IPS DF 6.9 (cell line): ENCODE measurements around the gene NPHP4.

ENCODE experiments used
- DNase-seq: peaks from one replicate; pipeline ENCODE4 v3.0.0-alpha.2; 2013; ENCODE audit warnings: low read depth, low spot score
- H3K27ac ChIP-seq: one replicate; pipeline ENCODE4 v1.5.1; 2013; ENCODE audit warnings: low read length, control low read depth
- H3K27me3 ChIP-seq: 2 replicates; pipeline ENCODE4 v1.6.1; 2013; ENCODE audit warnings: mild to moderate bottlenecking, low read length; ENCODE audit not compliant: control insufficient read depth, insufficient read depth
- H3K36me3 ChIP-seq: 2 replicates; pipeline ENCODE4 v1.6.1; 2013; ENCODE audit warnings: low read length; ENCODE audit not compliant: control insufficient read depth, insufficient read depth
- H3K4me1 ChIP-seq: 2 replicates; pipeline ENCODE4 v1.6.1; 2013; ENCODE audit warnings: low read length; ENCODE audit not compliant: control insufficient read depth, insufficient read depth
- H3K4me3 ChIP-seq: 2 replicates; pipeline ENCODE4 v1.5.1; 2013; ENCODE audit warnings: mild to moderate bottlenecking, low read length
- H3K9me3 ChIP-seq: 2 replicates; pipeline ENCODE4 v1.6.1; 2013; ENCODE audit warnings: low read length, inconsistent platforms; ENCODE audit not compliant: control insufficient read depth, insufficient read depth
- WGBS: extraction: QIAGEN DNeasy Blood & Tissue Kit; methylation state at CpG from one replicate; pipeline ENCODE4 v1.1.7; 2013; ENCODE audit warnings: mixed read lengths, missing lambda C conversion rate; ENCODE audit not compliant: insufficient read length, insufficient coverage; 5-methylcytosine and 5-hydroxymethylcytosine counted together

The NPHP4 gene

GRCh38 chr1:5850503-5850902 lies 141.7 kb downstream of the NPHP4 start:
- H3K36me3 ChIP-seq = no peaks in the 10 kb centered on the region; the same call in 1 of the 2 replicates
- no CpG with 5 or more reads among the region's 8 CpGs for WGBS
- no peaks in the 10 kb centered on the region; the same call in 1 of the 2 replicates for H3K4me1 ChIP-seq
- no peak for DNase-seq
- H3K27ac ChIP-seq = no peak overlapping the region
- H3K27me3 ChIP-seq = no peaks in the 10 kb centered on the region
- no peaks in the 10 kb centered on the region for H3K9me3 ChIP-seq
- no peak overlapping the region for H3K4me3 ChIP-seq

GRCh38 chr1:5849550-5849949 lies 142.7 kb downstream of the NPHP4 start:
- no peaks in the 10 kb centered on the region for H3K9me3 ChIP-seq
- H3K36me3 ChIP-seq = no peaks in the 10 kb centered on the region; the same call in 1 of the 2 replicates
- no peak overlapping the region for H3K4me3 ChIP-seq
- no peak overlapping the region for H3K27ac ChIP-seq
- H3K27me3 ChIP-seq = no peaks in the 10 kb centered on the region
- no CpG with 5 or more reads among the region's 4 CpGs for WGBS
- no peak for DNase-seq
- H3K4me1 ChIP-seq = no peaks in the 10 kb centered on the region

GRCh38 chr1:5847013-5847659 lies 145.1 kb downstream of the NPHP4 start:
- Histone ChIP-seq H3K9me3 (no peaks in the 10 kb centered on the region), H3K4me3 (no peak overlapping the region), H3K27ac (no peak overlapping the region), H3K36me3 (no peaks in the 10 kb centered on the region; the same call in 1 of the 2 replicates), H3K27me3 (no peaks in the 10 kb centered on the region), H3K4me1 (peaks cover 3% of the 10 kb centered on the region; the same call in 1 of the 2 replicates)
- peak; percentile 72 for DNase-seq
- WGBS = no CpG with 5 or more reads among the region's 27 CpGs

- Histone ChIP-seq H3K9me3 (no peaks in the 10 kb centered on the region), H3K4me3 (no peak overlapping the region), H3K27ac (no peak overlapping the region), H3K27me3 (no peaks in the 10 kb centered on the region), H3K36me3 (no peaks in the 10 kb centered on the region; the same call in 1 of the 2 replicates), H3K4me1 (peaks cover 3% of the 10 kb centered on the region; the same call in 1 of the 2 replicates)
- DNase-seq = no peak
- WGBS = no CpG with 5 or more reads among the region's 5 CpGs
Measured at GRCh38 chr1:5845376-5845775, 146.8 kb downstream of the NPHP4 start.

- Histone ChIP-seq H3K4me1 (peaks cover 3% of the 10 kb centered on the region; the same call in 1 of the 2 replicates), H3K9me3 (no peaks in the 10 kb centered on the region), H3K27me3 (no peaks in the 10 kb centered on the region), H3K4me3 (no peak overlapping the region), H3K27ac (no peak overlapping the region), H3K36me3 (no peaks in the 10 kb centered on the region; the same call in 1 of the 2 replicates)
- WGBS = no CpG with 5 or more reads among the region's 14 CpGs
- DNase-seq = no peak
Measured at GRCh38 chr1:5844442-5844841, 147.8 kb downstream of the NPHP4 start.

GRCh38 chr1:5843521-5844096 lies 148.6 kb downstream of the NPHP4 start:
- Histone ChIP-seq H3K9me3 (no peaks in the 10 kb centered on the region), H3K36me3 (no peaks in the 10 kb centered on the region; the same call in 1 of the 2 replicates), H3K27ac (no peak overlapping the region), H3K4me1 (peaks cover 3% of the 10 kb centered on the region; the same call in 1 of the 2 replicates), H3K4me3 (no peak overlapping the region), H3K27me3 (no peaks in the 10 kb centered on the region)
- no peak for DNase-seq
- no CpG with 5 or more reads among the region's 13 CpGs for WGBS

GRCh38 chr1:5842679-5843078 lies 149.5 kb downstream of the NPHP4 start:
- no peaks in the 10 kb centered on the region for H3K27me3 ChIP-seq
- H3K4me3 ChIP-seq = no peak overlapping the region
- no peaks in the 10 kb centered on the region for H3K36me3 ChIP-seq
- no peak overlapping the region for H3K27ac ChIP-seq
- no CpG with 5 or more reads among the region's 13 CpGs for WGBS
- DNase-seq = no peak
- H3K9me3 ChIP-seq = no peaks in the 10 kb centered on the region
- peaks cover 3% of the 10 kb centered on the region; the same call in 1 of the 2 replicates for H3K4me1 ChIP-seq

- Histone ChIP-seq H3K4me3 (no peak overlapping the region), H3K27me3 (no peaks in the 10 kb centered on the region), H3K4me1 (peaks cover 6% of the 10 kb centered on the region; the same call in 1 of the 2 replicates), H3K36me3 (no peaks in the 10 kb centered on the region), H3K27ac (no peak overlapping the region), H3K9me3 (no peaks in the 10 kb centered on the region)
- no peak for DNase-seq
- no CpG with 5 or more reads among the region's 16 CpGs for WGBS
Measured at GRCh38 chr1:5840551-5841001, 151.6 kb downstream of the NPHP4 start.

GRCh38 chr1:5839881-5840550 lies 152.2 kb downstream of the NPHP4 start:
- Histone ChIP-seq H3K27ac (no peak overlapping the region), H3K4me3 (no peak overlapping the region), H3K4me1 (peaks cover 6% of the 10 kb centered on the region; the same call in 1 of the 2 replicates), H3K9me3 (no peaks in the 10 kb centered on the region), H3K27me3 (no peaks in the 10 kb centered on the region), H3K36me3 (no peaks in the 10 kb centered on the region)
- DNase-seq = no peak
- no CpG with 5 or more reads among the region's 11 CpGs for WGBS

- H3K4me1 ChIP-seq = peaks cover 6% of the 10 kb centered on the region; the same call in 1 of the 2 replicates
- H3K9me3 ChIP-seq = no peaks in the 10 kb centered on the region
- no CpG with 5 or more reads among the region's 6 CpGs for WGBS
- no peak for DNase-seq
- no peaks in the 10 kb centered on the region for H3K36me3 ChIP-seq
- H3K4me3 ChIP-seq = no peak overlapping the region
- no peak overlapping the region for H3K27ac ChIP-seq
- H3K27me3 ChIP-seq = no peaks in the 10 kb centered on the region
Measured at GRCh38 chr1:5839161-5839880, 152.9 kb downstream of the NPHP4 start.
